GM19035 (cell line): ENCODE results near the gene NUMB.

Source experiments
- ATAC-seq: cut with Tn5 transposase; IDR thresholded peaks from one replicate; pipeline ENCODE4 v1.9.1; 2021; ENCODE audit not compliant: unreplicated experiment

The NUMB gene

GRCh38 chr14:73263606-73264005 is 194.7 kb downstream of the NUMB start:
- ATAC-seq, result no peak

- no peak for ATAC-seq
Measured at GRCh38 chr14:73262427-73263183, 195.7 kb downstream of the NUMB start.

- ATAC-seq, result no peak
Measured at GRCh38 chr14:73261520-73262426, 196.6 kb downstream of the NUMB start.

DNA sequence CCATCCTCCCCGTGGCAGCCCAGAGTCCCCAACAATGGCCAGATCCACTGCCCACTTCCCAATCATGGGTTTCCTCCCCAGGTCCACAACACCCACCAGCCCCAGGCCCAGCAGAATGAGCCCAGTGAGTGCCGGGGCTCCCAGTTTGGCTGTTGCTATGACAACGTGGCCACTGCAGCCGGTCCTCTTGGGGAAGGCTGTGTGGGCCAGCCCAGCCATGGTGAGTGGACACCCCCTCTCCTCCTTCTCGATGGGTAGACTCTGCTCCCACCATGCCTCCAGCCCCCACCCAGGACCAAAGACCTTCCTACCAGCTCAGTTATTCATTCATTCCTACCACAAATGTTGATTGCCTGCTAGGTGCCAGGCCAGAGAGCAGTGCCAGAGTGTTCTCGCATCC is 197.3 kb downstream of the NUMB start:
- ATAC-seq, result no peak

DNA sequence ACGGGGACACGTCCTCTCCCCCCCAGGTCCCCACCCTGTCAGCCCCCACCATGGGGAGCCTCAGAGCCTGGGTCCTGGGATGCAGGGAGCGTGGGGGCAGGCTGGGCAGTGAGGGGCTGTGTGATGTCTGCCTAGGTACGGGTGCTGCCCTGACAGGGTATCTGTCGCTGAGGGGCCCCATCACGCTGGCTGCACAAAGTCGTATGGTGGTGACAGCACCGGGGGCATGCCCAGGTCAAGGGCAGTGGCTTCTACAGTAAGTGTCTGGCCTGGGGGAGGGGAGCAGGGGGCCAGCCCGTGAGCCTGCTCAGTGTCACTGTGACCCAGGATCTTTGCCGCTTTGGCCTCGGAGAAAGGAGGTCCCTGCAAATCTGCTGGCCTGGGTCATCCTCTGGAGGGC is 197.8 kb downstream of the NUMB start:
- no peak for ATAC-seq

DNA sequence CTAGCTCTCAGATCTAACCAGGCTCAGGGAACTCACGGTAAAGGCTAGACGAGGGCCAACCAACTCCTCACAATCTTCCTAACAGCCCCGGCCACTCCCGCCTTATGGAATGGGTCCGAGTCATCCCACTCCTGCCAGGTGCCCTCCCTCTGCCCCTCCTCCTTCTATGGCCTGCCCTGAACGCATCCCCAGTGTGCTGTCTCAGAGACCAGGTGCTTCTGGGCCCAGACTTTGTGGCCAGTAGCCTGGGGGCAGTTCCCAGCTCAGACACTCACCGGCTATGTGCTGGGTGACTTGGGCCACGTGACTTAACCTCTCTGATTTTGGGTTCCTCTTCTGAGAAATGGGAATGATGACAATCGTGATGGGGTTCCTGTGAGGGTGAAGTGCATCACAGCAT is 198.5 kb downstream of the NUMB start:
- no peak for ATAC-seq

GRCh38 chr14:73258845-73259611 is 199.3 kb downstream of the NUMB start:
- ATAC-seq, result no peak

- ATAC-seq, result no peak
Measured at GRCh38 chr14:73258076-73258475, 200.3 kb downstream of the NUMB start.

DNA sequence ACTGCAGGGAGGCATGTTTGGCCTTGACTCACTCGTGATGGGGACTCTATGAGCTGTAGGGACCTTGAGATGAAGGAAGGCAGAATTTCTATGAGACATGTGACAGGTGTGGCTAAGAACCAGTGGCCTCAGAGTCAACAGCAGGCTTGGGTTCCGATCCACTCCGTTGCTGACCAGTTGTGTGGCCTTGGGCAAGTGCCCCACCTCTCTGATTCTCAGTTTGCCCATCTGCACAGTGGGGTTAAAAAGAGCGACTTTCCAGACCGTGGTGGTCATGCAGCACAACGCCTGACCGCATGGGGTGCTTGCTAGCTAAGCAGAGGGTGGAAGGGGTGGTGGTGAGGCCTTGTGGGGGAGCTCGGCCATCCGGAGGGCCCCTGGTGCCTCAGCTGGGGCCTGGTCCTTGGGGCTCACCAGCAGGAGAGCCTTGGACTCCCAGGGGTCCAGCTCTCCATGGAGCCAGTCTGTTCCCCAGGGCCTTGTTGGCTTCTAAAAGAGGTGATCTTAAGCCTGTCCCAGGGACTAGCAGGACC is 202.6 kb downstream of the NUMB start:
- ATAC-seq, result no peak

GRCh38 chr14:73255005-73255400 is 203.3 kb downstream of the NUMB start:
- ATAC-seq, result no peak

- no peak for ATAC-seq
Measured at GRCh38 chr14:73254247-73255004, 203.9 kb downstream of the NUMB start.

DNA sequence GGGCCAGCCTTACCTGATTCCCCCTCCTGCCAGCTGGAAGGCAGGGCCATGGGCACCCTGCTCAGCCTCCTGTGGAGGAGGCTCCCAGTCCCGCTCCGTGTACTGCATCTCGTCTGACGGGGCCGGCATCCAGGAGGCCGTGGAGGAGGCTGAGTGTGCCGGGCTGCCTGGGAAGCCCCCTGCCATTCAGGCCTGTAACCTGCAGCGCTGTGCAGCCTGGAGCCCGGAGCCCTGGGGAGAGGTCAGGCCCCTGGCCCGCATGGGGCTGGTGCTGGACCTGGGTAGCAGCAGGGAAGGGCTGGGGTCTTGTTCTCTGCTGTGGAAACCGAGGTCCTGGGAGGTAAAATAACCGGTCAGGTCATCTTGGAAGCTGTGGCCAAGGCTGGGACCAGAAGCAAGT is 204.6 kb downstream of the NUMB start:
- no peak for ATAC-seq

GRCh38 chr14:73253323-73253610 is 205.1 kb downstream of the NUMB start:
- ATAC-seq, result no peak

- ATAC-seq, result no peak
Measured at GRCh38 chr14:73252491-73253322, 205.6 kb downstream of the NUMB start.

- ATAC-seq, result no peak
Measured at GRCh38 chr14:73251516-73252215, 206.7 kb downstream of the NUMB start.

DNA sequence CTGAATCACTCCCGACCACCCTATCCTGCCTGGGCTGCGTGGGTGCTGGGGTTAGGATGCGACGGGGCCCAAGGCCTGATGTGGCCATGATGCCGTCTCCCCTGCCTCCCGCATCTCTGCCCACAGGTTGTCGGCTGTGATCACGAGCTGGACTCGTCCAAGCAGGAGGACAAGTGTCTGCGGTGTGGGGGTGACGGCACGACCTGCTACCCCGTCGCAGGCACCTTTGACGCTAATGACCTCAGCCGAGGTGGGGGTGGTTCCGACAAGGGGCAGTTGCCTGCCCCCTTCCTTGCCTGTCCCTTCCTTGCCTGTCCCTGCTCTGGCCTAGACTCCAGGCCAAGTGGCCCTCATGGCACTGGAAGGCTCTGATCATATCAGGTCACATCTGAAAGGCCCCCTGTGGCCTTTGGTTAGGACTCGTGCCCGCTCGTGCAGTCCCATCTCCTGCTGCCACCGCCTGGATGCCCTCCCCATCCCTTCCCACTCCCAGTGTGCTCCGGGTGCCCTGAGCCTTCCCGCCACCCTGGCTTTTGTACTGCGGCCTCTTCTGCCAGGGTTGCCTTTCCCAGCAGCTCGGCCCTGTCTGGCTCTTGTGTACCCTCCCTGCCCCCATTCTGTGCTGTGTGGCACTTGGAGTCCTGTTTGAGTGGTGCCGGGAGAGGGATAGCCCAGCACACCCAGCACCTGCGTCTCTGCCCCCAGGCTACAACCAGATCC is 207.4 kb downstream of the NUMB start:
- no peak for ATAC-seq

- ATAC-seq, result no peak
Measured at GRCh38 chr14:73250317-73250713, 208.0 kb downstream of the NUMB start.

- no peak for ATAC-seq
Measured at GRCh38 chr14:73249564-73250316, 208.6 kb downstream of the NUMB start.
